ENCODE measurements around the gene ENOSF1. TPM values are rescaled to one million over a fixed set of nuclear protein-coding genes. Genes with fewer than 3 reads are reported as not detected.

ENOSF1 gene
- total RNA-seq, 4 donors from 2014 or later = 36.2 to 42.4 (median 38.6) TPM

DNA sequence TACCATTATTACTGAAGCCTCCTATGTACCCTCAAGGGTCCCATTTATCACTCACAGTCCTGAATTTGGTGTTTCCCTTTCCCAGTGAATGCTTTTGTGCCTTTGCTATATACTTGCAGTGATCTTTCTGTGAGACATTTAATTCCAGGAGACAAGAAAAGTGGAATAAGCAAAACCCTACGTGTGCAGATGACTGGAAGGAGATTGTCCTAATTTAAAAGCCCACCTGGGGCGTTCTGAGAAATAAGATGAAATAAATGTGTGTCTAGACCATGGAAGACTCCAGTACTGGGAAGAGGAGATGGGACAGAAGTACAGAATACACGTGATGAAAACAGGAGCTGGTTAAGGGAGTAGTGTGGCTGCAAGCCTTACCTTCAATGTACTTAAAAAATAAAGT is 35.7 kb downstream of the ENOSF1 start:
- TF ChIP-seq, protein P1, sequence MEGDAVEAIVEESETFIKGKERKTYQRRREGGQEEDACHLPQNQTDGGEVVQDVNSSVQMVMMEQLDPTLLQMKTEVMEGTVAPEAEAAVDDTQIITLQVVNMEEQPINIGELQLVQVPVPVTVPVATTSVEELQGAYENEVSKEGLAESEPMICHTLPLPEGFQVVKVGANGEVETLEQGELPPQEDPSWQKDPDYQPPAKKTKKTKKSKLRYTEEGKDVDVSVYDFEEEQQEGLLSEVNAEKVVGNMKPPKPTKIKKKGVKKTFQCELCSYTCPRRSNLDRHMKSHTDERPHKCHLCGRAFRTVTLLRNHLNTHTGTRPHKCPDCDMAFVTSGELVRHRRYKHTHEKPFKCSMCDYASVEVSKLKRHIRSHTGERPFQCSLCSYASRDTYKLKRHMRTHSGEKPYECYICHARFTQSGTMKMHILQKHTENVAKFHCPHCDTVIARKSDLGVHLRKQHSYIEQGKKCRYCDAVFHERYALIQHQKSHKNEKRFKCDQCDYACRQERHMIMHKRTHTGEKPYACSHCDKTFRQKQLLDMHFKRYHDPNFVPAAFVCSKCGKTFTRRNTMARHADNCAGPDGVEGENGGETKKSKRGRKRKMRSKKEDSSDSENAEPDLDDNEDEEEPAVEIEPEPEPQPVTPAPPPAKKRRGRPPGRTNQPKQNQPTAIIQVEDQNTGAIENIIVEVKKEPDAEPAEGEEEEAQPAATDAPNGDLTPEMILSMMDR (IDR thresholded peaks at IDR 0.05) = no peak
- TF ChIP-seq POLR2A (IDR thresholded peaks at IDR 0.05) = no peak
- intact Hi-C loops (cut with DNase I; ENCODE audit: low total_unique reads) = no loop called here
- WGBS, 2 donors = 90 to 92% methylated on average over 3 of the region's 3 CpGs
- no peak overlapping the region for H3K4me3 ChIP-seq (ENCODE audit: low read depth, poor library complexity, severe bottlenecking)
- DNase-seq (ENCODE audit: low spot score in 2 of 2) = no peak

DNA sequence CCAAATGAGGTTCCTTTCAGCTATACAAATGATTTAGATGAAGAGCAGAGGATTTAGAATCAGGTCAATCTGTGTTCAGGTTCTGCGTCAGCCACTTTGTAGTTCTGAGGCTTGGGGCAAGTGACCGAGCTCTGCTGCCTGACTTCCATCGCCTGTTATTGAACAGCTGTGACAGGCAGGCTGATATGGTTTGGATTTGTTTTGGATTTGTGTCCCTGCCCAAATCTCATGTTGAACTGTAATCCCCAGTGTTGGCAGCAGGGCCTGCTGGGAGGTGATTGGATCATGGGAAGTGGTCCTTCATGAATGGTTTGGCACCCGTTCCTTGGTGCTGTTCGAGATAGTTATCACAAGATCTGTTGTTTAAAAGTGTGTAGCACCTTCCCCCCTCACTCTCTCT is 36.4 kb downstream of the ENOSF1 start:
- TF ChIP-seq, protein P1 (IDR thresholded peaks at IDR 0.05) = no peak
- no peak for TF ChIP-seq POLR2A (IDR thresholded peaks at IDR 0.05)
- no peak for DNase-seq (ENCODE audit: low spot score in 2 of 2)
- WGBS, 2 donors = 86 to 97% methylated on average over 5 of the region's 5 CpGs
- intact Hi-C loops (cut with DNase I; ENCODE audit: low total_unique reads) = no loop called here
- H3K4me3 ChIP-seq (ENCODE audit: low read depth, poor library complexity, severe bottlenecking) = no peak overlapping the region

DNA sequence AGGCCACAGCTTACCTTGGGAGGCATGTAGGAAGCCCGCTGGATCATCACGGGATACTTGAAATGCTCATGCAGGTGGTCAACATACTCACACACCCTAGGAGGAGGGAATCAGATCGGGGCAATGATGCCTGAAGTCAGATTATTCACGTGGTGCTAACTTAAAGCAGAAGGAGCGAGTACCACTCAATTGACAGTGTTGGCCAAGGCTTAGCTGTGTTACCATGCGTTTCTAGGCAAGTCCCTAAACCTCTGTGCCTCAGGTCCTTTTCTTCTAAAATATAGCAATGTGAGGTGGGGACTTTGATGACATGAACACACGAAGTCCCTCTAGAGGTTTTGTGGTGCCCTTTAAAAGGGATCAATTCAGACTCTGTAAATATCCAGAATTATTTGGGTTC is 37.1 kb downstream of the ENOSF1 start:
- TF ChIP-seq POLR2A (IDR thresholded peaks at IDR 0.05) = no peak
- TF ChIP-seq, protein P1 (IDR thresholded peaks at IDR 0.05) = no peak
- no peak for DNase-seq (ENCODE audit: low spot score in 2 of 2)
- no peak overlapping the region for H3K4me3 ChIP-seq (ENCODE audit: low read depth, poor library complexity, severe bottlenecking)
- WGBS, 2 donors = 92 to 94% methylated on average over 7 of the region's 7 CpGs
- intact Hi-C loops (cut with DNase I; ENCODE audit: low total_unique reads) = no loop called here

DNA sequence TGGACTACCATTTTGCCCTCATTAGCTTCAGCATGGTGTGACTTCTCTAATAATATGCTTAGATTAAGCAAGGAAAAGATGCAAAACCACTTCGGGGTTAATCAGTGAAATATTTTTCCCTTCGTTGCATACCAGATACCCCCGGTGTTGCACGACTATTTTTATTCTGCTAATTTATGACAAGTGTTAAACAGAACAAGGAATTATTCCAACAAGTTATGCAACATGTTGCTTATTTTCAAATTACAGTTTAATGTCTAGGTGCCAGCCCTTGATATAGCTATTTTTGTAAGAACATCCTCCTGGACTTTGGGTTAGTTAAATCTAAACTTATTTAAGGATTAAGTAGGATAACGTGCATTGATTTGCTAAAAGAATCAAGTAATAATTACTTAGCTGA is 38.7 kb downstream of the ENOSF1 start:
- WGBS, 2 donors = 49 to 58% methylated on average over 5 of the region's 5 CpGs
- DNase-seq (ENCODE audit: low spot score in 2 of 2) = no peak
- intact Hi-C loops (cut with DNase I; ENCODE audit: low total_unique reads) = no loop called here
- H3K4me3 ChIP-seq (ENCODE audit: low read depth, poor library complexity, severe bottlenecking) = no peak overlapping the region
- no peak for TF ChIP-seq POLR2A (IDR thresholded peaks at IDR 0.05)
- TF ChIP-seq, protein P1 (IDR thresholded peaks at IDR 0.05) = no peak

DNA sequence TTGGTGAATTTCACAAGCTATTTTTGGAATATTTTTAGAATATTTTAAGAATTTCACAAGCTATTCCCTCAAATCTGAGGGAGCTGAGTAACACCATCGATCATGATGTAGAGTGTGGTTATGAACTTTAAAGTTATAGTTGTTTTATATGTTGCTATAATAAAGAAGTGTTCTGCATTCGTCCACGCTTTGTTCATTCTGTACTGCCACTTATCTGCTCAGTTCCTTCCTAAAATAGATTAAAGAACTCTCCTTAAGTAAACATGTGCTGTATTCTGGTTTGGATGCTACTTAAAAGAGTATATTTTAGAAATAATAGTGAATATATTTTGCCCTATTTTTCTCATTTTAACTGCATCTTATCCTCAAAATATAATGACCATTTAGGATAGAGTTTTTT is 39.1 kb downstream of the ENOSF1 start:
- intact Hi-C loops (cut with DNase I; ENCODE audit: low total_unique reads) = no loop called here
- 87 to 94% methylated on average over 3 of the region's 3 CpGs for WGBS, 2 donors
- DNase-seq (ENCODE audit: low spot score in 2 of 2) = no peak
- H3K4me3 ChIP-seq (ENCODE audit: low read depth, poor library complexity, severe bottlenecking) = no peak overlapping the region
- no peak for TF ChIP-seq POLR2A (IDR thresholded peaks at IDR 0.05)
- TF ChIP-seq, protein P1 (IDR thresholded peaks at IDR 0.05) = no peak

DNA sequence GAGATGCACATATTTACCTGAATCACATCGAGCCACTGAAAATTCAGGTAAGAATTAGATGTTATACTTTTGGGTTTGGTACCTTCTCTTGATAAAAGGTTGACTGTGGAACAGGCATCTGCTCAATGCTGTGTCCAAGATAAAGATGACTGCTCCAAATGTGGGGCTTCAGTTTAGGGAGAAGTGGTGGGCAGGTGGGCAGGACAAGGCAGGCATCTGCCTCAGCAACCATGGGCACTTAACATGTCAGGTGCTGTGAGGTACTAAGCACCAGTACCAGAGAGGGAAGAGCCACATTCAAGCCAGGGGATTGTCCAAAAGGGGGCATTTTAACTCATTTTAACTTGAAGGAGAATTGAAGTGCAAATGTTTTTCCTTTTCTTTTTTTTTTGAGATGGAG is 41.0 kb downstream of the ENOSF1 start:
- H3K4me3 ChIP-seq (ENCODE audit: low read depth, poor library complexity, severe bottlenecking) = no peak overlapping the region
- 94 to 97% methylated on average over 1 of the region's 1 CpG for WGBS, 2 donors
- no peak for TF ChIP-seq POLR2A (IDR thresholded peaks at IDR 0.05)
- TF ChIP-seq, protein P1 (IDR thresholded peaks at IDR 0.05) = no peak
- no peak for DNase-seq (ENCODE audit: low spot score in 2 of 2)
- intact Hi-C loops (cut with DNase I; ENCODE audit: low total_unique reads) = no loop called here
